Measurements from ENCODE around the gene MEGF11. TPM values are rescaled to one million over a fixed set of nuclear protein-coding genes. Genes with fewer than 3 reads are reported as not detected.

MEGF11 gene
- polyA plus RNA-seq, 1 donor, result 3.9 TPM

DNA sequence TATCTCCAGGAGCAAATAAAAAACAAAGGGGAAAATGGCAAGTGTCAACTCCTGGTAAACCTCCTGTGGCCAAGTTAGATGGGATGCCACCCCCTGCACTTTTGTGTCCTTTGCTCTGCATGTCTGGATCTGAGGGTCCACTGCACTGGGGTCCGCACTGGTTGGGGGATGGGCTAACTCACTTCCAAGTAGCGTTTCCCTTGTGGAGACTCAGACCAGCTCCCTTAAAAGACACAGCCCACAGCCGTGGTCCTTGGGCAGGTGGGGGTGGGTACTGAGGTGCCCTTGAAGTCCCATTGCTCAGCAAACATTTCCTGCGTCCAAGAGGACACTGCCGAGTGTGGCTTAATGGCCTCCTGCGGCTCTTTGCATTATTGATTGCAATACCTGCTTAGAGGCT is 188.2 kb downstream of the MEGF11 start:
- DNase-seq, result no peak

DNA sequence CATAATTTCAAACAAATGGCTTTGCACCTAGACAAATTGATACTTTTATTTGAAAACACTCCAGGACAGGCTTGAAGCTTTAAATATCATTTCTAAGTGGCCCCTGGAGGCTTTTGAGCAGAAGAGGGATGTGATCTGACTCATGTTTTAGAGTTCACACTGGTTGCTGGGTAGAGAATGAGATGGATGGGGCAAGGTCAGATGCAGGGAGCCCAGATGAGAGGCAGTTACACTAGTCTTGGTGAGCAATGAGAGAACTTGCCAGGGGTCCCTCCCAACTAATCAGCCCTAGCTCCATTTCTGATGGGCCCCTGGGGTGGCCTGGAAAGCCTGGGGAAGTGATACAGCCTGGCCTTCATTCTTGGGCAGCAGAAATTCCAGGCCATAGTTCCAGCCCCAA is 190.4 kb downstream of the MEGF11 start:
- no peak for DNase-seq

DNA sequence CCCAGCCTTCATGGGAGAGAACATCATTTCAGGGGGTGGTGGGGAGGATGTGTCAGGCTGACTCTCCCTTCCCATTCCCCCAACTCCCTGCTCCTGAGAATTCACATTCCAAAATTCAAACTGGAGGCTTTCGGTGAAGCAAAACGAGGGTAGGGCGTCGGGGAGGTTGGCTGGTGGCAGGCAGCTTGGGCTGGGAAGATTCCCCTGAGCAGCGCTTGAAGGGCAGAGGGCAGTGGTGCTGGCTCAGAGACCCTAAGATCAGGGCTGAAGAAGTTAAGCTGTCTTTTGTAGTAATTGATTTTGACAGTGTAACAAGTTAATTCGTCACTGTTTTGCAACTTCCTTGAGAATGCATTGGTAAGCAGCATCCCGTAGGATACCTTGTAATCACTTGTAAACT is 196.5 kb downstream of the MEGF11 start:
- DNase-seq, result no peak

DNA sequence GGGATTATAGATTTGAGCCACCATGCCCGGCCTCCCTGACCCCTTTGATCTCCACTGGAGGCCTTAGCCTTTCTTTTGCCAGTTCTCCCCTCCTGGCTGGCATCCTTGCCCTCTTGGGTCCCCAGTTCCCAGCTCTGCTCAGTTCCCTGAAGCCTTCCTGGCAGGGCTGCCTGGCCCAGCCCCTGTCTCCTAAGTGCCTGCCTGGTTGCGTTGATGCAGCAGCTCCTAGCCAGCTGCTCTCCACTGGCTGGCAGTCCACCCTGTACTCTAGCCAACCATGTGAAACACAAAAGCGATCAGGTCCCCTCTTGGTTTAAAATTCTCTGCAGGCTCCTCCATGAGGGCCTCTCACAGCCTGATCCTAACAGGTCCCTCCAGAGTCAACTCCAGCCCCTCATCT is 199.6 kb downstream of the MEGF11 start:
- DNase-seq, result no peak

DNA sequence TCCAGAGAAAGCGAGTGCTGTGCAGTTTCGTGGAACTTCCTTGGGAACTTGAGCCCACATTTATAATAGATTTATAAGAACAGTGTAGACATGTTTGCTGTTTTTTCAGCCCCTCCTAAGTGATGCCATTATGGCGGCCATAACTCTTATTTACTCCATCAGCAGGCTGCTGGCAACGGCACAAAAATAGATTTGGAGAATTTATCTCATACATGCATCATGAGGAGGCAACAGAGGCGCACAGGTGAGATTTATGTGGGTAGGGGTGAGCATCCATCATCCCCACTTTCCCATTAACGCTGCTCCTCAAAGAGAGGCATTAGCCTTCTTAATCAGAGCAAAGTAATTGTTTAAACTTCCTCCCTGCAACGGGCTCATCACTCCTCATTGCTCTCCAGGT is 201.7 kb downstream of the MEGF11 start:
- DNase-seq, result no peak

DNA sequence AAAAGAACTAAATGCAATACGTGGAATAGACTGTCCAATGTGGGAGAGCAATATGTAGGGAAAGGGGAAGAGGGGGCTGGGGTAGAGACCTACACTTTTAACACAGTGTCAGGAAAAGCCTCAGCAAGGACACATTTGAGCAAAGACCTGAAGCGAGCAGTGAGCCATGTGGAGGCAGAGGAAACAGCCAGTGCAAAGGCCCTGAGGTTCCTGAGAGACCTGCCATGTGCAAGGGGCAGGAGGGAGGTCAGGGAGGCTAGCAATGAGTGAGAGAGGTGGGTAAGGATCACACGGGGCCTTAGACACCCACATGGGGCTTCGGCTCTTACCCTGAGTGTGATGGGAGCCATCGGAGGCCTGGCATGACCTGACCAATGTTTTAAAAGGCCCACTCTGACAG is 203.3 kb downstream of the MEGF11 start:
- DNase-seq, result no peak

DNA sequence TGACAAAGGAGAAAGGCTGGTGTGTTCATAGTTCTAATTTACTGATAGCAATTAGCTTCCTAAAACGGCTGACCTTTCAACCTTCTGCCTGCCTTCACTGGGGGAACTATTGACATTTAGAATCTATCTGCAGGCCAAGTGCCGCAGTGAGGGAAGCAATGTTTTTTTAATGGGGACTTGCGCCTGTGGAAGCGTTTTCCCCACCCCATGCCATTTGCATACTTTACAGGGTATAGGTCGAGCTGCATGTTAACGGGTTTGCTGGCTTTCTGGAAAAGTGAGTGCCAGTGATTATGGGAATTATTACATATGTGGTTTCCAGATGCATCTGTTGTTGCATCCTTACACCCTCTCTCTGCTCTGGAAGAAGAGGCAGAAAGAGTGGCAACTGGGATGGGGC is 204.2 kb downstream of the MEGF11 start:
- no peak for DNase-seq

DNA sequence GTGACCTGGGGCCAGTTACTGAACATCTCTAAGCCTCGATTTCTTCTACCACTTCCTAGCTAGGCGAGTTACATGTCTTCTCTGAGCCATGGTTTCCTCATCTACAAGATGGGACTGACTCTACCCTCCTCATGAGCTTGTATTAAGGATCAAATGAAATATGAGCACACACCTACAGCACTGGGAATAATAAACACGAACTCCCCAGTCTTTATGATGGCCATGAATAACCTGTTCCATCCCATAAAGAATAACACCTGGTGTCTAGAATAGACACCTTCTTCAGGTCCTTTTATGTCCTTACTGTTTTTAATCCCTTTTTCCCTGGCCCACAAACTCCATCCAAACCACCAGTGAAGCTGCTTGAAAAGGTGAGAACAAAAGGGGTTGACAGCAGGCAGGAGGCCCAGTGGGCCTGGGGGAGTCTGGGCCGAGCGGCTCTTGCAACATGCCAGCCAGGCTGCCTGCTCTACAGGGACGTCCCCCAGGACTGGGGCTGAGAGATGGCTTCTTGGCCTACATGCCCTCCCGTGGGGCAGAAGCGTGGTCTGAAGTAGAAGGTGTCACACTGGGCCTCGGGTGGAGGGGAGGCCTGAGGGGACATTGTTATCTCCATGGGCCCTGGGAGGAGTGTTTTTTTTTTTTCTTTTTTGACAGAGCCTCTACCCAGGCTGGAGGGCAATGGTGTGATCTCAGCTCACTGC is 206.1 kb downstream of the MEGF11 start:
- DNase-seq, result no peak

DNA sequence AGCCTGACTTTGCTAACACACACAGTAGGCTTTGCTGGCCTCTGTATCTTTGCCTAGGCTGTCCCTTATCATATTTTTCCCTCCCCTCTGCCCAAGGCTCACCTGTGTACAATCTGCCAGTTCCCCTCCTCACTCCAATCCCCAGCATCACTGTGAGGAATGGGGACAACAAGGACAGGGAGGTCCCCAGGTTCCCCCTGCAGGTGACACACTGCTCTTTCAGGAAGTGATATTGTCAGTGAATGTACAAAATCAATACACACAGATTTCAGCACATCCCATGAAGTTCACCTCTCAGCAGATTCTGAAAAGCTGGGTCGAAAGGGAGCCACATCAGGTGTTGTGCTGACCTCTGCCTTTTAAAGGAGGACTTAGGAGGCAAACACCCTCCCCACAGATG is 206.8 kb downstream of the MEGF11 start:
- DNase-seq, result no peak

DNA sequence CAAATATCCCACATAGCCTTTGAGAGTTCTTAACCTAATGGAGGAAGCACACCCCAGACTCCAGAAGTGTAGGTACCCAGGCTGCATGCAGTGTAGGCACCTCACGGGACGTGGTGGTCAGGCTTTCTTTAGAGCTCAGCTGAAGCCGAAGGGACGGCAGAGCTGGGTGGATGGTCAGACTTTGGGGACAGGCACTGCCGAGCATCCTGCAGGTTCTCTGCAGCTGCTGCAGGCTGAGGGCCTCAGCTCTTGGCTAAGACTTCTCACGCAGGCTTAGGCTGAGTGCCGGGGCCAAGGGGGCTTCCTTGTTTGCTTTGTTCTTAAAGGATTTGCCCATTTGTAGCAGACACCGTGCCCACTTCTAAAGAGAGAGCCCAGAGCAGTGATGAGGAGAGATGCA is 207.2 kb downstream of the MEGF11 start:
- DNase-seq, result no peak

DNA sequence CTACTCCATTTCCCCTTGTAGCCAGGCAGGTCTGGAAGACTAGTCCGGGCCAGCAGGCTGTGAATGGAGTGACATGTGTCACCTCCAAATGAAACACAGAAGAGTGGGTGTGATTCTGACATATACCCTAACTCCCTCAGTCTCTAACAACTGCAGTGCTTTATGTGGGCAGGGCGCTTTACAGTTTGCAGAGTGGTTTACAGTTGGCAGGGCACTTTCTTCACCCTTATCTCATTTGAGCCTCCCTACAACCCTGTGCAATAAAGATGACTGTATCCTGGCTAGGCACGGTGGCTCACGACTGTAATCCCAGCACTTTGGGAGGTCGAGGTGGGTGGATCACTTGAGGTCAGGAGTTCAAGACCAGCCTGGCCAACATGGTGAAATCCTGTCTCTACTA is 208.0 kb downstream of the MEGF11 start:
- no peak for DNase-seq

DNA sequence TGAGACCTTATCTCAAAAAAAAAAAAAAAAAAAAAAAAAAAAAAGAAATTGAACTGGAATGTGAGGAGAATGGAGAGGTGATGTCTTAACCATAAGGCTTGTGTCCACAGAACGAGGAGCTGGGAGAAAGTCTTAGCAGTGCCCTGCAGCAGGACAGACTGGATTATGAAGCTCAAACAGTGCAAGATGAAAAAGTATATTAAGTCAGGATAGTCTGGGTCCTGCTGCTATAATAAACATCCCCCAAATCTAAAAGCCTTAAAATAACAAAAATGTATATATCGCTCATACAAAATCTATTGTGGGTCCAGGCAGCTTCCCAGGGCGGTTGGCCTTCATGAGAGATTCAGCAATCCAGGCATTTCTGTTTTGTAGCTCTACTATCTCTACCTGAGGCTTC is 208.7 kb downstream of the MEGF11 start:
- DNase-seq, result no peak

DNA sequence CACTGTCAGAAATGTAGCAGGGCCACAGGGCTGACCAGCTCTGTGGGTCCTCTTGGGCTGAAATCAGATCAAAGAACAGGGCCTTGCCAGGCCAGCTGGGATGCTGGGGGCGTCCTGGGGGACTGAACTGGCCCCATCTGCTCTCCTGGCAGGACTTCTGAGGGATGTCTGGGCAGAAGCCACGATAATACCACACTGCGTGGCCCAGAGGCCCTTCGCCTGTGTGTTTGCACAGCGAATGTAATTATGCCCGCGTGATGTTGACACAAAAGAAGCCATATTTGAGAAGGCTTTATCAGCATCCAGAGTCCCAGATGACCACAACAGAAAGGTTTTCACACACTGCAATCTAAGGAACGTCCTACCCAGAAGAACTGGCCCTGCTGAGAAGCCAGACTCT is 210.3 kb downstream of the MEGF11 start:
- DNase-seq, result no peak

DNA sequence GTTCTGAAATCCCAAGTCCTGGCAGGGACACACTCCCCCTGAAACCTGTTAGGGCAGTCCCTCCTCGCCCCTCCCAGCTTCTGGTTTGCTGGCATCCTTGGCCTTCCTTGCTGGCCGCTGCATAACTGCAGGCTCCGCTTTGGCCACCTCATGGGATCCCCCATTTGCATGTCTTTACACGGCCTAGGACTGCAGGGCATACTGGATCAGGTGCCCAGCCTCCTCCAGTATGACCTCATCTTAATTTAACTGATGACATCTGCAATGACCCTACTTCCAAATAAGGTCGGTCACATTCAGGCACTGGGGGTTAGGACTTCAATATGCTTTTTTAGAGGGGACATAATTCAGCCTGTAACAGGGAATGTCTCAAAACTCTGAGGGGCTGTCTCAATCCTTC is 210.9 kb downstream of the MEGF11 start:
- no peak for DNase-seq

DNA sequence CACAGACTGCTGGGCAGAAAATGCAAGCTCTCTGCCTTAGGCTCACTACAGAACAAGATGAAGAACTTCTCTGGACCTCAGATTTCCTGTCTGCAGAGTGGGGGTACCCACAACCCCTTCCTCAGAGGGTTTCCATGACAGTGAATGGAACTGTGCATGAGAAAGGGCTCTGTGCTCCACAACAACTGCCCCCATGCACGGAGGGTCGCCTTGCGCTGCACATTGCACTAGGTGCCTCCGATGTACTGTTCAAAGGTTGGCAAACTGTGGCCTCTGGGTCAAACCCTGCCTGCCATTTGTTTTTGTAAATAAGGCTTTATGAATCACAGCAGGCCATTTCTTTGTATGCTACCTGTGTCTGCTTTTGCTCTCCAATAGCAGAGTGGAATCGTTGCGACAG is 212.3 kb downstream of the MEGF11 start:
- DNase-seq, result no peak

DNA sequence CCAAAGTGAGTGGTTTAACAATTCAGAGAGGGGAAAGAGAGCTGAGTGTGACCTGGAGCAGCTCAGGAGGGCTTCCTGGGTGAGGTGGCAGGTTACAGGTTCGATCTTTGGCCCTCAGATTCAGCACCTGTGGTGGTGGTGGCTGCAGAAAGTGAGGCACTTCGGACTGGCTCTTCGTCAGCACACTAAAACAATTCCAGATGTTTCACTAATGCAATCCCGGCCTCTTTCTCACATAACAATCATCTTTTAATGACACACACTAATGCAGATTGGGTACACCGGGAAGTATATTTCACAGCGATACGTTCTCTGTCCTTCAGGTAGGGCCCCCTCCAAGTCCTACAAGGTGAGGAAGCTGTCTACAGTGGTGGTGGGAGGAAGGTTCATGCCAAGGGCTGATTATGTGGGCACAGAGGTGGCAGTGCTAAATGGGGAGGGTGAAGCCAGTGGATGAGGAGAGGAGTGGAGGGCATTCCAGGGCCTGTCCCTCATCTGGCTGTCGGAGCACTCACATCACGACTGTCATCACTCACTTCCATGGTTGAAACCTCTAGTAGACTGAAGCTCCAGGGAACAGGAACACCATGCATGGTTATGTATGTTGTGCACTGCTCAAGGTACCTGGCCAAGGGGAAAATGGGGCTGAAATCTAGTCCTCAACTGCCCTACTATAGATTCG is 213.2 kb downstream of the MEGF11 start:
- DNase-seq, result no peak

DNA sequence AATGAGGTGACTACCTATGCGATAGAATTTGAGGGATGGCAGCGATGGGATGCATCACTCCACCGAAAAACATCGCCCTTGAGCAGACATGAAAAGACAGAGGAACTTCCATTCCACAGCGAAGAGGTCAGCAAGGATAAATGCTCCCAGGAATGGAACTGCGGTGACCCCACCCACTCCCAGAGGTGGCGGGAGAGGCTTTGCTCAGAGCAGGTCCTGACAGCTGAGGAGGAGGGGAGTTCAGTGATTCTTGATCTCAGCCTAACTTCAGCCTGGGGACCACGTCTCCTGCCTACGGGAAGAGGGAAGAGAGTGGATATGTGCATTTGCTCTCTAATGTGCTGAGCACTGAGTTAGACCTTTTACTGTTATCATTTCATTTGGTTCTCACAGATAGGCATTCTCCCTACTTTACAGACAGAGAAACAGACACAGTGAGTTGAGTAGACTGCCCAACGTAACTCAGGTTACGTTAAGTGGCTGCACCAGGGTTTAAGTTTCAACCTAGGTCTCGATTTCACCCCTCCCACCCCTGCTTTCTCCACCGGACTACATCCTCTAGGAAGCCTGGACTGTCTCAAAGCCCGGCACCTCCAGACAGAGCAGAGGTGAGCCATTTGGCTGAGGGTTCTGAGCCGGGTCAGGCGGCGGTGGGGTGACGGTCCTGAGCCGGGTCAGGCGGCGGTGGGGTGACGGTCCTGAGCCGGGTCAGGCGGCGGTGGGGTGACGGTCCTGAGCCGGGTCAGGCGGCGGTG is 214.3 kb downstream of the MEGF11 start:
- DNase-seq, result no peak

DNA sequence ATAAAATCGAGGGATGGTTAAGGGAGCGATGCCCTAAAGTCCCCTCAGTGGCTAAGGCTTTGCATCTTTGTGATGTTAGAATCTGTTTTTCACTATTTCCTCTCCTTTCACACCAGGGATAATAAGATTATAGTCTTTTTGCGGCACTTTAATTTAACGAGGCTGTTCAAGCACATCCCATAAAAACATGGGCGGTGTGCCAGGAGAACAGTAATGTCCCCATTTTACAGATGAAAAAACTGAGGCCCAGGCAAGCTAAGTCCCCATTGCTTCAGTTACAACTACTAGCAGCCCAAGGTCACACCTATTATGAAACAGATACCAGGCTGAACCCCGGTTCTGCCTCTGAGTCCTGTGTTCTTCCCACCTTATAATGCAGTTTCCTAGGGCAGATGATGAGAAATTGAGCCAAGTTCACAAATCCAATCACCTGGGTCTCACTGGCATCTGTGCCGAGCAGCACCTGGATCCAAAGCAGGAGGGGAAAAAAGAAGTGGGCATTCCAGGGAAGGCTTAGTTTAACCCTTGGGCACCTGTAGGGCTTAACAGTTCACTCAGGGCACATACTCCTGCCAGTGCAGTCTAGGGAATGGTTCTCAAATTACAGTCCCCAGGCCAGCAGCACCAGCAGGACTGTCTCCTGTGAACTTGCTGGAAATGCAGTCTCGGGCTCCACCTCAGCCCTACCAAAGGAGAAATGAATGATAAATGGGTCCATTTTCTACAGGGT is 215.0 kb downstream of the MEGF11 start:
- no peak for DNase-seq

DNA sequence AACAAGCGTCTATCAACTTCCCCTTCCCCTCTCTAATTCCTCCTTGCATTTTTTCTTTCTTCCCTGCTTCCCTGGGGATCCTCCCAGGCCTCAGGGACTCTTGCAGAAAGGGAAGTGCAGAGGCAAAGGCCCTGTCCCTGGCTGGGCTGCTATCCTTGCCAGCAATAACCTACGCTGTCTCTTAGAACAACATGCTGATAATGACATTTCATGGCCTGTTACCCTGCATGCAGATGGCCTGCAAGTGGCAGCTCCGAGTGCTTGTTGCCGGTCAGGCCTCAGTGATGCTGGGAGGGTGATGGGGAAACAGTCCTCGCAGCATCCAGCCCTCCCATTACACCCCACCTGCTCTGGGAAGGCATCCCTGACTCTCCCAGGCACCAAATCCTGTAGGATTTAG is 216.7 kb downstream of the MEGF11 start:
- DNase-seq, result no peak

DNA sequence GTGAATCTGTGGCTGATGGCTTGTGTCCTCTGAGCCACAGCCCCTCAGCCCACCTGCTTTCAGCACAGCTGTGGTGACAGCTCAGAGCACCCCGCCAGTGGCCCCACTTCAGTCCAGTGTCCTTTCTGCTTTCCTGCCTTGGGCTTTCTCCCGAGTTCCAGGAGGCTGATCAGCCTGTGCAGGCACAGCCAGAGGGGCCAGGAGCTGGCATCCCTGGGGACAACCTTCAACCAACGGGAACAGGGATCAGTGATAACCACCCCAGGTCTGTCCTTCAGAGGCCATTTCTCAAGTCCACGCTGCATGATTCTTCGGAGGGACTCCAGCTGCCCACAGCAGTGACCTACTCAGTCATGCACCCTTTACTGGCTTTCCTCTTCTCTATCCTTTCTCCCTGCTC is 217.6 kb downstream of the MEGF11 start:
- DNase-seq, result no peak

DNA sequence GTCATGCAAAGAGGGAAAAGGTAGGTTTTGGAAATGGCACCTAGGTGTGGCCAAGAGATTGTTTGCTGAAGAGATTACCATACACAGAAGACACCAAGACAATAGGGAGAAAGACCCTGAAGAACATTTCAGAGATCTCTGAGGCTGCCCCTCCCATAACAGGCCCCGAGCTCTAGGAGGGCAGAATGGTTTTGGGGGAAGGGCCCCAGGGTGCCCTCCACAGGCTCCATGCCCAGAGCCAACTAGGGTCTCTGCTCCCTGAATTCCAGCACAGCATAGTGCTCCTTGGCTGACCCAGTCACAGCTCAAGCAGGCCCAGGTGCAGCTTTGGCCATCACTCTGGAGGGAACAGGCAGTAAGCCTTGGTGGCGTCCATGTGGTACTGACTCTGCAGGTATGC is 220.4 kb downstream of the MEGF11 start:
- DNase-seq, result no peak

DNA sequence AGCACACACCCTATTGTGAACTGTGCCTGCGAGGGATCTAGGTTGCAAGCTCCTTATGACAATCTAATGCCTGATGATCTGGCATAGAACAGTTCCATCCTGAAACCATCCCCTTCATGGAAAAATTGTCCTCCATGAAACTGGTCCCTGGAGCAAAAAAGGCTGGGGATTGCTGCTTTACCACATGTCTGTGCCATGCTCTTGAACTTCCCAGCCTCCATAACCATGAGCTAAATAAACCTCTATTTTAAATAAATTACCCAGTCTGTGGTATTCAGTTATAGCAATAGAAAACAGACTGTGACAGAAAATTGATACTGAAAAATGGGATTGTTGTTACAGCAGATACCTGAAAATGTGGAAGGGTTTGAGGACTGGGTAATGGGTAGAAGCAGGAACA is 221.5 kb downstream of the MEGF11 start:
- no peak for DNase-seq

DNA sequence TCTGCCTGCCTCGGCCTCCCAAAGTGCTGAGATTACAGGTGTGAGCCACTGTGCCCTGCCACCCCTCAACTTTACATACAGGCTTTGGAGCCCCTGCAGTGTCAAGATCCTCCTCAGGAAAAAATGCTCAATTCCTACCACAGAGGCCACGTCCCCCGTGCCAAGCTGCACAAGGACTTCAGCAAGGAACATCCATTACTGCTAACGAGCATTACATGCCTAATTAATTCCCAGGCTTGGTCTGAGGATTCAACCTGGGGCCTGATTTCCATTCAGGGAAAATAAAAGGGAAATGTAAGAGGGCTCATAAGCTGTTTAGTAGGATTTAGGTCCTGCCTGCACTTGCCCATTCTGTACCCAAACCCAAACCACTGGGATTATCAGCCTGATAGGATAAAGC is 222.9 kb downstream of the MEGF11 start:
- DNase-seq, result no peak
